WTC11 (cell line): Measurements from ENCODE around the gene CXCL5. TPM values are rescaled to one million over a fixed set of nuclear protein-coding genes. Genes with fewer than 3 reads are reported as not detected.

Experiments used
- ATAC-seq: fragments of 200-7000 bp; cut with Tn5 transposase; 2 replicates; pipeline ENCODE4 v1.10.0; 2021; ENCODE audit warnings: mild to moderate bottlenecking, moderate library complexity
- CTCF ChIA-PET: fragments of 300-600 bp; sonication (Branson Sonifier 250); formaldehyde crosslinking; loops from one replicate; lab custom pipeline; 2021; ENCODE audit warnings: antibody characterized with exemption; lab: Charles Lee
- POLR2A ChIA-PET: fragments of 350-600 bp; sonication (Branson Sonifier 250); formaldehyde crosslinking; loops from one replicate; lab custom pipeline; 2021; ENCODE audit warnings: antibody characterized with exemption; lab: Charles Lee
- DNase-seq: peaks from one replicate; pipeline ENCODE4 v3.0.0; 2021; ENCODE audit warnings: low spot score
- H3K27ac Mint-ChIP-seq: 2 replicates; pipeline ENCODE4 v1.8.0; 2021; ENCODE audit warnings: mixed read lengths
- H3K27me3 Mint-ChIP-seq: 2 replicates; pipeline ENCODE4 v1.8.0; 2021; ENCODE audit warnings: low read depth, mild to moderate bottlenecking, moderate library complexity, mixed read lengths
- H3K36me3 Mint-ChIP-seq: 2 replicates; pipeline ENCODE4 v1.8.0; 2021; ENCODE audit warnings: mixed read lengths
- H3K4me1 Mint-ChIP-seq: 2 replicates; pipeline ENCODE4 v1.8.0; 2022; ENCODE audit warnings: mixed read lengths
- H3K4me3 Mint-ChIP-seq: 2 replicates; pipeline ENCODE4 v1.8.0; 2021; ENCODE audit warnings: mild to moderate bottlenecking, moderate library complexity, mixed read lengths
- H3K9me3 Mint-ChIP-seq: 2 replicates; pipeline ENCODE4 v1.8.0; 2021; ENCODE audit warnings: mixed read lengths
- CBFB ChIP-seq: sonication (generic); formaldehyde crosslinking; IDR thresholded peaks from 2 replicates; pipeline ENCODE4 v1.8.1; 2022; ENCODE audit warnings: mild to moderate bottlenecking, low read depth, missing genetic modification reagents
- CDX4 ChIP-seq: fragments of 250-450 bp; sonication (Bioruptor Pico); IDR thresholded peaks from 2 replicates; pipeline ENCODE4 v1.9.0; 2021; ENCODE audit warnings: moderate library complexity, mild to moderate bottlenecking, inconsistent platforms, borderline replicate concordance
- E2F5 ChIP-seq: sonication (generic); formaldehyde crosslinking; IDR thresholded peaks from 2 replicates; pipeline ENCODE4 v1.8.1; 2022; ENCODE audit warnings: mild to moderate bottlenecking, moderate library complexity, missing genetic modification reagents
- GABPB1 ChIP-seq: sonication (generic); formaldehyde crosslinking; IDR thresholded peaks from 2 replicates; pipeline ENCODE4 v1.8.1; 2023; ENCODE audit warnings: mild to moderate bottlenecking, missing genetic modification reagents
- HMGXB4 ChIP-seq: sonication (generic); formaldehyde crosslinking; IDR thresholded peaks from 2 replicates; pipeline ENCODE4 v1.8.1; 2023; ENCODE audit warnings: mild to moderate bottlenecking, moderate library complexity, missing genetic modification reagents
- KAT7 ChIP-seq: sonication (generic); formaldehyde crosslinking; IDR thresholded peaks from 2 replicates; pipeline ENCODE4 v1.8.1; 2023; ENCODE audit warnings: missing genetic modification reagents, mild to moderate bottlenecking, borderline replicate concordance
- PRDM15 ChIP-seq: sonication (generic); formaldehyde crosslinking; IDR thresholded peaks from 2 replicates; pipeline ENCODE4 v1.8.0; 2022; ENCODE audit warnings: missing genetic modification reagents
- RELA ChIP-seq: sonication (generic); formaldehyde crosslinking; IDR thresholded peaks from 2 replicates; pipeline ENCODE4 v1.8.1; 2022; ENCODE audit warnings: missing genetic modification reagents, mild to moderate bottlenecking, borderline replicate concordance
- SOX15 ChIP-seq: fragments of 250-450 bp; sonication (Bioruptor Pico); IDR thresholded peaks from 2 replicates; pipeline ENCODE4 v1.9.0; 2021; ENCODE audit warnings: mild to moderate bottlenecking
- SP1 ChIP-seq: sonication (generic); formaldehyde crosslinking; conservative IDR thresholded peaks from 2 replicates; pipeline ENCODE4 v1.8.1; 2022; ENCODE audit warnings: missing genetic modification reagents
- ZMAT4 ChIP-seq: fragments of 250-450 bp; sonication (Bioruptor Pico); IDR thresholded peaks from 2 replicates; pipeline ENCODE4 v1.9.0; 2021; ENCODE audit warnings: mild to moderate bottlenecking
- ZNF138 ChIP-seq: sonication (generic); formaldehyde crosslinking; conservative IDR thresholded peaks from 2 replicates; pipeline ENCODE4 v1.8.1; 2022; ENCODE audit warnings: mild to moderate bottlenecking, moderate library complexity, missing genetic modification reagents
- ZNF425 ChIP-seq: fragments of 250-450 bp; sonication (Bioruptor Pico); conservative IDR thresholded peaks from 2 replicates; pipeline ENCODE4 v1.9.0; 2021; ENCODE audit warnings: mild to moderate bottlenecking
- total RNA-seq: library from RNA; stranded (reverse); gene quantifications from 3 replicates; pipeline ENCODE4 v1.2.3, GENCODE V29; 2021
- TF ChIP-seq, protein P1 (sequence below): sonication (generic); formaldehyde crosslinking; IDR thresholded peaks from 2 replicates; pipeline ENCODE4 v1.8.1; 2023; ENCODE audit warnings: mild to moderate bottlenecking, missing genetic modification reagents, moderate library complexity
- TF ChIP-seq, protein P2 (sequence below): sonication (generic); formaldehyde crosslinking; IDR thresholded peaks from 2 replicates; pipeline ENCODE4 v1.8.1; 2022; ENCODE audit warnings: low read depth, missing genetic modification reagents, borderline replicate concordance
- TF ChIP-seq, protein P3 (sequence below): sonication (generic); formaldehyde crosslinking; IDR thresholded peaks from 2 replicates; pipeline ENCODE4 v1.8.1; 2023; ENCODE audit warnings: mild to moderate bottlenecking, missing genetic modification reagents
- TF ChIP-seq, protein P4 (sequence below): fragments of 250-450 bp; sonication (Bioruptor Pico); IDR thresholded peaks from 2 replicates; pipeline ENCODE4 v2.1.2; 2022; ENCODE audit warnings: mild to moderate bottlenecking, moderate library complexity

Gene CXCL5
- total RNA-seq, 1 experiment from 2014 or later: 3.6 TPM

DNA sequence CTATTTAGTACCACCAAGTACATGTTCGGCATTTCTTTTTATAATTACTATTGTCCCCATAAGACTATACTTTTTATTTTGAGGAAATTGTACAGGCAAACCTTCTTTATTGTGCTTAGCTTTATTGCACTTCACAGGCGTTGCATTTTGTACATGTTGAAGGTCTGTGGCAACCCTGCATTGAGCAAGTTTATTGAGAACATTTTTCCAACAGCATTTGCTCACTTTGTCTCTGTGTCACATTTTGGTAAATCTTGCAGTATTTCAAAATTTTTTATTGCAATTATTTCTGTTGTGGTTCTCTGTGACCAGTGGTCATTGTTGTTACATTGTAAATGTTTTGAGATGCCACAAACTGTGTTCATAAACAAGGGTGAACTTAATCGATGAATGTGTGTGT lies 10.8 kb upstream of the CXCL5 start:
- no peak for TF ChIP-seq SP1 (CRISPR knock-in tag)
- peaks cover 19% of the 10 kb centered on the region for H3K4me1 Mint-ChIP-seq
- peaks cover 14% of the 10 kb centered on the region for H3K9me3 Mint-ChIP-seq
- ChIA-PET CTCF (no interaction called here), POLR2A (interaction anchor here (0.9 kb wide), 1 partner anchor 11 kb away, joined by 3 read pairs; the partner anchor contains the start of gene CXCL5)
- ATAC-seq: no peak
- H3K27ac Mint-ChIP-seq: no peak overlapping the region
- no peak overlapping the region for H3K4me3 Mint-ChIP-seq
- no peak for DNase-seq
- H3K36me3 Mint-ChIP-seq: peaks cover 21% of the 10 kb centered on the region
- H3K27me3 Mint-ChIP-seq: no peaks in the 10 kb centered on the region

GRCh38 chr4:74006009-74006476 lies 7.6 kb upstream of the CXCL5 start:
- TF ChIP-seq SP1 (CRISPR knock-in tag) (no peak), CDX4 (CRISPR knock-in tag) (no peak), E2F5 (CRISPR knock-in tag) (no peak), HMGXB4 (CRISPR knock-in tag) (no peak), CBFB (CRISPR knock-in tag) (no peak), PRDM15 (CRISPR knock-in tag) (no peak), ZMAT4 (CRISPR knock-in tag) (no peak), RELA (CRISPR knock-in tag) (no peak), SOX15 (CRISPR knock-in tag) (no peak), KAT7 (CRISPR knock-in tag) (no peak), ZNF425 (CRISPR knock-in tag) (no peak), GABPB1 (CRISPR knock-in tag) (no peak), ZNF138 (CRISPR knock-in tag) (no peak)
- TF ChIP-seq, protein P1, sequence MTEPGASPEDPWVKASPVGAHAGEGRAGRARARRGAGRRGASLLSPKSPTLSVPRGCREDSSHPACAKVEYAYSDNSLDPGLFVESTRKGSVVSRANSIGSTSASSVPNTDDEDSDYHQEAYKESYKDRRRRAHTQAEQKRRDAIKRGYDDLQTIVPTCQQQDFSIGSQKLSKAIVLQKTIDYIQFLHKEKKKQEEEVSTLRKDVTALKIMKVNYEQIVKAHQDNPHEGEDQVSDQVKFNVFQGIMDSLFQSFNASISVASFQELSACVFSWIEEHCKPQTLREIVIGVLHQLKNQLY: no peak
- TF ChIP-seq, protein P2, sequence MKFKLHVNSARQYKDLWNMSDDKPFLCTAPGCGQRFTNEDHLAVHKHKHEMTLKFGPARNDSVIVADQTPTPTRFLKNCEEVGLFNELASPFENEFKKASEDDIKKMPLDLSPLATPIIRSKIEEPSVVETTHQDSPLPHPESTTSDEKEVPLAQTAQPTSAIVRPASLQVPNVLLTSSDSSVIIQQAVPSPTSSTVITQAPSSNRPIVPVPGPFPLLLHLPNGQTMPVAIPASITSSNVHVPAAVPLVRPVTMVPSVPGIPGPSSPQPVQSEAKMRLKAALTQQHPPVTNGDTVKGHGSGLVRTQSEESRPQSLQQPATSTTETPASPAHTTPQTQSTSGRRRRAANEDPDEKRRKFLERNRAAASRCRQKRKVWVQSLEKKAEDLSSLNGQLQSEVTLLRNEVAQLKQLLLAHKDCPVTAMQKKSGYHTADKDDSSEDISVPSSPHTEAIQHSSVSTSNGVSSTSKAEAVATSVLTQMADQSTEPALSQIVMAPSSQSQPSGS (CRISPR knock-in tag): no peak
- TF ChIP-seq, protein P3, sequence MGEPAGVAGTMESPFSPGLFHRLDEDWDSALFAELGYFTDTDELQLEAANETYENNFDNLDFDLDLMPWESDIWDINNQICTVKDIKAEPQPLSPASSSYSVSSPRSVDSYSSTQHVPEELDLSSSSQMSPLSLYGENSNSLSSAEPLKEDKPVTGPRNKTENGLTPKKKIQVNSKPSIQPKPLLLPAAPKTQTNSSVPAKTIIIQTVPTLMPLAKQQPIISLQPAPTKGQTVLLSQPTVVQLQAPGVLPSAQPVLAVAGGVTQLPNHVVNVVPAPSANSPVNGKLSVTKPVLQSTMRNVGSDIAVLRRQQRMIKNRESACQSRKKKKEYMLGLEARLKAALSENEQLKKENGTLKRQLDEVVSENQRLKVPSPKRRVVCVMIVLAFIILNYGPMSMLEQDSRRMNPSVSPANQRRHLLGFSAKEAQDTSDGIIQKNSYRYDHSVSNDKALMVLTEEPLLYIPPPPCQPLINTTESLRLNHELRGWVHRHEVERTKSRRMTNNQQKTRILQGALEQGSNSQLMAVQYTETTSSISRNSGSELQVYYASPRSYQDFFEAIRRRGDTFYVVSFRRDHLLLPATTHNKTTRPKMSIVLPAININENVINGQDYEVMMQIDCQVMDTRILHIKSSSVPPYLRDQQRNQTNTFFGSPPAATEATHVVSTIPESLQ (CRISPR knock-in tag): no peak
- TF ChIP-seq, protein P4, sequence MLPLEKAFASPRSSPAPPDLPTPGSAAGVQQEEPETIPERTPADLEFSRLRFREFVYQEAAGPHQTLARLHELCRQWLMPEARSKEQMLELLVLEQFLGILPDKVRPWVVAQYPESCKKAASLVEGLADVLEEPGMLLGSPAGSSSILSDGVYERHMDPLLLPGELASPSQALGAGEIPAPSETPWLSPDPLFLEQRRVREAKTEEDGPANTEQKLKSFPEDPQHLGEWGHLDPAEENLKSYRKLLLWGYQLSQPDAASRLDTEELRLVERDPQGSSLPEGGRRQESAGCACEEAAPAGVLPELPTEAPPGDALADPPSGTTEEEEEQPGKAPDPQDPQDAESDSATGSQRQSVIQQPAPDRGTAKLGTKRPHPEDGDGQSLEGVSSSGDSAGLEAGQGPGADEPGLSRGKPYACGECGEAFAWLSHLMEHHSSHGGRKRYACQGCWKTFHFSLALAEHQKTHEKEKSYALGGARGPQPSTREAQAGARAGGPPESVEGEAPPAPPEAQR (CRISPR knock-in tag): no peak

More at GRCh38 chr4:74006009-74006476, 7.6 kb upstream of the CXCL5 start:
- ChIA-PET CTCF (no interaction called here), POLR2A (no interaction called here)
- Mint-ChIP-seq H3K9me3 (peaks cover 14% of the 10 kb centered on the region), H3K4me1 (peaks cover 16% of the 10 kb centered on the region), H3K27me3 (no peaks in the 10 kb centered on the region), H3K4me3 (no peak overlapping the region), H3K36me3 (peaks cover 30% of the 10 kb centered on the region), H3K27ac (no peak overlapping the region)
- DNase-seq (no peak), ATAC-seq (no peak)
